K562 (cell line): Measurements from ENCODE around the gene NUB1. TPM values are rescaled to one million over a fixed set of nuclear protein-coding genes. Genes with fewer than 3 reads are reported as not detected.

Experiments
- ATAC-seq: fragments of 200-7000 bp; cut with Tn5 transposase; 3 replicates; pipeline ENCODE4 v1.9.1; 2020; ENCODE audit warnings: moderate library complexity
- BruUV-seq: library from RNA; stranded (reverse); fragments of 400-500 nt; replicated peaks from 2 replicates; lab custom pipeline; 2021; lab: Mats Ljungman, UMichigan
- CTCF ChIA-PET: fragments of 300-600 bp; formaldehyde crosslinking; extraction: SDS; loops from one replicate; lab custom pipeline; 2021; ENCODE audit warnings: low intra/inter-chr PET ratio; lab: Yijun Ruan, JAX
- POLR2A ChIA-PET: fragments of 300-600, 350-650 bp; sonication (Branson Sonifier 250); formaldehyde crosslinking; extraction: SDS; loops from one replicate; lab custom pipeline; 2021; ENCODE audit warnings: antibody characterized with exemption, inconsistent platforms; lab: Yijun Ruan, JAX
- DNase-seq, 4 experiments: peaks; one replicate each; pipeline versions ENCODE4 v3.0.0 to v3.0.0-alpha.2; 2011 to 2018; ENCODE audit warnings: low spot score in 3 of 4, mixed read lengths in 3 of 4; ENCODE audit errors: extremely low read depth in 1 of 4
- FAIRE-seq: peaks from 2 replicates; lab custom pipeline; 2011; peaks lifted over from hg19 to GRCh38; lab: Jason Lieb, UNC
- H2AFZ ChIP-seq: 2 replicates; pipeline ENCODE4 v1.6.0; 2011; ENCODE audit warnings: low read depth, low read length, control low read depth, inconsistent platforms
- H3K27ac ChIP-seq: fragments of 200-600 bp; 3 replicates; pipeline ENCODE4 v1.8.0; 2011; ENCODE audit warnings: low read depth, mild to moderate bottlenecking, control low read depth, inconsistent platforms, low read length, moderate library complexity, mixed read lengths; ENCODE audit errors: extremely low read depth
- H3K27me3 ChIP-seq, 2 experiments: fragments of 300-600 bp in 1 of 2; 2 replicates in 1 of 2; 3 replicates in 1 of 2; pipeline versions ENCODE4 v1.6.0 to v1.8.0; 2011; ENCODE audit warnings: inconsistent platforms in 2 of 2, low read length in 2 of 2, mild to moderate bottlenecking in 1 of 2, mixed read lengths in 1 of 2, moderate library complexity in 1 of 2; ENCODE audit not compliant: control insufficient read depth in 2 of 2, insufficient read depth in 2 of 2
- H3K36me3 ChIP-seq: fragments of 300-600 bp; 3 replicates; pipeline ENCODE4 v1.8.0; 2011; ENCODE audit warnings: mild to moderate bottlenecking, low read length, inconsistent platforms; ENCODE audit not compliant: control insufficient read depth, insufficient read depth
- H3K4me1 ChIP-seq, 2 experiments: fragments of 200-600 bp in 1 of 2; replicated peaks in 1 of 2; 2 replicates in 1 of 2; 3 replicates in 1 of 2; pipeline versions ENCODE4 v1.5.1 to v1.8.0; 2011; ENCODE audit warnings: inconsistent platforms in 2 of 2, low read length in 2 of 2, mild to moderate bottlenecking in 1 of 2, mixed read lengths in 1 of 2, moderate library complexity in 1 of 2; ENCODE audit not compliant: control insufficient read depth in 2 of 2, insufficient read depth in 2 of 2
- H3K4me2 ChIP-seq: 2 replicates; pipeline ENCODE4 v1.6.1; 2011; ENCODE audit warnings: low read length, control low read depth, inconsistent platforms, mixed read lengths; ENCODE audit not compliant: insufficient read depth
- H3K4me3 ChIP-seq: fragments of 200-600 bp; sonication (generic), shearing (Covaris generic); 2 replicates; pipeline ENCODE4 v1.5.1; 2016; ENCODE audit warnings: control low read depth, inconsistent platforms
- H3K79me2 ChIP-seq: fragments of 200-600 bp; 3 replicates; pipeline ENCODE4 v1.8.0; 2011; ENCODE audit warnings: low read length, inconsistent platforms; ENCODE audit not compliant: control insufficient read depth, insufficient read depth
- H3K9ac ChIP-seq, 2 experiments: 2 replicates each; pipeline versions ENCODE4 v1.6.0 to v1.6.1; 2011; ENCODE audit warnings: low read depth in 2 of 2, low read length in 2 of 2, control low read depth in 1 of 2, inconsistent platforms in 1 of 2, mild to moderate bottlenecking in 1 of 2, mixed read lengths in 1 of 2; ENCODE audit not compliant: insufficient read depth in 1 of 2
- H3K9me1 ChIP-seq: one replicate; pipeline ENCODE4 v1.6.0; 2011; ENCODE audit warnings: inconsistent platforms, mild to moderate bottlenecking, low read length, moderate library complexity; ENCODE audit not compliant: control insufficient read depth, insufficient read depth
- H3K9me3 ChIP-seq: replicated peaks from 2 replicates; pipeline ENCODE4 v1.5.1; 2011; ENCODE audit warnings: low read depth, low read length, inconsistent platforms; ENCODE audit not compliant: control insufficient read depth, insufficient read depth
- H4K20me1 ChIP-seq: replicated peaks from 2 replicates; pipeline ENCODE4 v1.6.1; 2011; ENCODE audit warnings: low read length, inconsistent platforms, mixed read lengths; ENCODE audit not compliant: control insufficient read depth, insufficient read depth
- E2F8 ChIP-seq: fragments of 450-650 bp; IDR thresholded peaks from 2 replicates; pipeline ENCODE4 v1.7.1; 2018; ENCODE audit warnings: mild to moderate bottlenecking, low read depth; ENCODE audit not compliant: partially characterized antibody
- PHF20 ChIP-seq: fragments of 450-650 bp; IDR thresholded peaks from 2 replicates; pipeline ENCODE4 v1.6.1; 2018; ENCODE audit not compliant: partially characterized antibody
- POLR2G ChIP-seq: fragments of 200-400 bp; formaldehyde crosslinking; IDR thresholded peaks from 2 replicates; pipeline ENCODE4 v1.6.1; 2017; ENCODE audit warnings: low read depth, mild to moderate bottlenecking, antibody characterized with exemption, low read length, moderate library complexity
- WGBS: fragments of 100-300 bp; shearing (Covaris generic); methylation state at CpG from one replicate; pipeline ENCODE4 v1.1.6; 2016; ENCODE audit warnings: low coverage, mixed read lengths; ENCODE audit not compliant: insufficient coverage; ENCODE audit errors: missing lambda C conversion rate; 5-methylcytosine and 5-hydroxymethylcytosine counted together
- in situ Hi-C: fragments of 300-500 bp; cut with MboI; formaldehyde crosslinking; loops from 4 replicates; pipeline ENCODE4 v1.15.0; 2018; ENCODE audit warnings: inconsistent platforms, mixed read lengths
- intact Hi-C: fragments of 100-400 bp; cut with micrococcal nuclease; formaldehyde crosslinking; loops from 2 replicates; pipeline ENCODE4 v1.14.2; 2022
- polyA plus RNA-seq, 8 experiments: library from polyadenylated mRNA; depleted of rRNA in 4 of 8; stranded (reverse) in 5 of 8; unstranded in 3 of 8; fragments of >200 nt; fragmentation: Nextera tagmentation in 2 of 8; fragmentation: Illumina TruSeq in 1 of 8; extraction: Ambion mirVana in 2 of 8; extraction: Trizol in 1 of 8; gene quantifications; 2 replicates each; pipeline versions ENCODE4 v1.2.1 to v1.2.3, GENCODE V29; 2011 to 2014; ENCODE audit warnings: inconsistent platforms in 1 of 8, missing spikeins in 1 of 8
- total RNA-seq, 7 experiments: library from RNA; depleted of rRNA in 6 of 7; stranded (reverse); fragments of >200 nt in 6 of 7; fragmentation: Illumina TruSeq in 2 of 7; extraction: Trizol in 2 of 7; gene quantifications; 2 replicates each; pipeline versions ENCODE4 v1.2.1 to v1.2.3, GENCODE V29; 2011 to 2021; ENCODE audit warnings: low replicate concordance in 1 of 7

The NUB1 gene
- total and polyA plus RNA-seq, 9 of the 15 experiments (the other 6 are each of a cell fraction or from before 2014, with no cell fraction given) = 43.2 to 159 (median 85.2) TPM

DNA sequence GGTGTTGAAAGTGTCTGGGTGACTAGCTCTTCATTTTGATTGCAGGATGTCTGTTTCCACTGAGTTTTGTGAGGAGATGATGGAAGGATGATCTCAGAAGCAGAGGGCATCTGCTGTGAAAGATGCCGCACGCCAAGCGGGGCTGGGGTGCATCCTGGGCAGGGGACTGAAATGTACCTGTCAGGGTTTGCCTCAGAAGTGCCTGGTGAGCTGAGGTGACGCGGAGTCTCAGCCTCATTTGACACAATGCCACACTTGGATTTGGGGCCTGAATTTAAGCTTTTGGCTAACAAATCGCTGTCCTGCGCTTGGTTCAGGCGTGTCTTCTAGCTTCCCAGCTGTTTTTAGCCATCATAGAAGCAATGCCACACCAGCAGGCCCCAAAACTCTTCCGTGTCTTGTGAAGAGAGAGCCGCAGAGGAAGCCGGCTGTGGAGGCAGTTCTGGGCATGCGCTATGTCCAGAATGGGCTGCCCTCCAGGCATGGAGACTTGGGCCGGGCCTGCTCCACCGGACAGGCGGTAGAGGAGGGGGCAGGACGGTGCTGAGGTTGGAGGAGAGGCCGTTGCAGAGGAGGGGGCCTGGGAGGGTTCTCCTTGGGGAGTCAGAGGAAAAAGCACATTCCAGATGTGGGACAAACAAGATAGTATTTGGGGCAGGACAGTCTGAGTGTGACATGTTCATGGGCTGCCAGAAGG lies 37.0 kb downstream of the NUB1 start:
- no TSS peak for BruUV-seq
- Histone ChIP-seq H3K9me1 (no peaks in the 10 kb centered on the region), H3K4me2 (no peak overlapping the region), H4K20me1 (0 out of 2 replicates have a peak, but pooled peaks cover 5% of the 10 kb centered on the region), H2AFZ (no peak overlapping the region), H3K27me3 (peaks cover 3 to 17% of the 10 kb centered on the region in 2 experiments; a peak in 2 of 5 replicates), H3K4me1 (peaks cover 0 to 41% of the 10 kb centered on the region in 2 experiments; a peak in 3 of 5 replicates), H3K9ac (no peak overlapping the region), H3K4me3 (no peak overlapping the region), H3K36me3 (peaks cover 36% of the 10 kb centered on the region; the same call in 1 of the 3 replicates), H3K79me2 (no peaks in the 10 kb centered on the region), H3K9me3 (no peaks in the 10 kb centered on the region), H3K27ac (no peak overlapping the region)
- WGBS = 66% methylated on average over 17 of the region's 17 CpGs
- no peak for FAIRE-seq
- POLR2A ChIA-PET = interaction anchor here (1.2 kb wide), 1 partner anchor 66 kb away, joined by 4 read pairs; no protein-coding TSS in a partner anchor
- ATAC-seq = peak; percentile 12
- in situ Hi-C loops (no loop called here), intact Hi-C loops (no loop called here)
- CTCF ChIA-PET = interaction anchor here (1.1 kb wide), 1 partner anchor 14 kb away, joined by 3 read pairs; no protein-coding TSS in a partner anchor
- TF ChIP-seq E2F8 = peak; percentile 40
- peak; percentile 32; the same call in 1 of the 2 replicates for TF ChIP-seq POLR2G
- no peak for TF ChIP-seq PHF20
- no peak for DNase-seq
